Measurements from ENCODE around the gene FOXC2. TPM values are rescaled to one million over a fixed set of nuclear protein-coding genes. Genes with fewer than 3 reads are reported as not detected.
A peak's percentile ranks its signal among the peaks of the same experiment; 100 is the strongest.

Gene FOXC2
- 0.64 TPM in 1 of 2 replicates, not detected in the other for total RNA-seq

DNA sequence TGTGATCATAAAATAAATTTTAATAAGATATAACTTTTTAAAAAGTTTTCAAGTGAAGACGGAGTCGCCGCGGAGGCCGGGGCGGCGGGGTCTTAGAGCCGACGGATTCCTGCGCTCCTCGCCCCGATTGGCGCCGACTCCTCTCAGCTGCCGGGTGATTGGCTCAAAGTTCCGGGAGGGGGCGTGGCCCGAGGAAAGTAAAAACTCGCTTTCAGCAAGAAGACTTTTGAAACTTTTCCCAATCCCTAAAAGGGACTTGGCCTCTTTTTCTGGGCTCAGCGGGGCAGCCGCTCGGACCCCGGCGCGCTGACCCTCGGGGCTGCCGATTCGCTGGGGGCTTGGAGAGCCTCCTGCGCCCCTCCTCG lies at the start of gene FOXC2:
TSS of gene FOXC2 (plus strand) at position 229 of the 365 bp plus-strand sequence. CDS start 507 bp downstream, outside the sequence.
- TF ChIP-seq, protein P1, sequence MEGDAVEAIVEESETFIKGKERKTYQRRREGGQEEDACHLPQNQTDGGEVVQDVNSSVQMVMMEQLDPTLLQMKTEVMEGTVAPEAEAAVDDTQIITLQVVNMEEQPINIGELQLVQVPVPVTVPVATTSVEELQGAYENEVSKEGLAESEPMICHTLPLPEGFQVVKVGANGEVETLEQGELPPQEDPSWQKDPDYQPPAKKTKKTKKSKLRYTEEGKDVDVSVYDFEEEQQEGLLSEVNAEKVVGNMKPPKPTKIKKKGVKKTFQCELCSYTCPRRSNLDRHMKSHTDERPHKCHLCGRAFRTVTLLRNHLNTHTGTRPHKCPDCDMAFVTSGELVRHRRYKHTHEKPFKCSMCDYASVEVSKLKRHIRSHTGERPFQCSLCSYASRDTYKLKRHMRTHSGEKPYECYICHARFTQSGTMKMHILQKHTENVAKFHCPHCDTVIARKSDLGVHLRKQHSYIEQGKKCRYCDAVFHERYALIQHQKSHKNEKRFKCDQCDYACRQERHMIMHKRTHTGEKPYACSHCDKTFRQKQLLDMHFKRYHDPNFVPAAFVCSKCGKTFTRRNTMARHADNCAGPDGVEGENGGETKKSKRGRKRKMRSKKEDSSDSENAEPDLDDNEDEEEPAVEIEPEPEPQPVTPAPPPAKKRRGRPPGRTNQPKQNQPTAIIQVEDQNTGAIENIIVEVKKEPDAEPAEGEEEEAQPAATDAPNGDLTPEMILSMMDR (IDR thresholded peaks at IDR 0.05; ENCODE audit: insufficient read depth, low read depth, low read length) = no peak
- peak within 1 kb of the TSS; percentile 71 for H3K4me3 ChIP-seq (ENCODE audit: low read depth, low read length)

DNA sequence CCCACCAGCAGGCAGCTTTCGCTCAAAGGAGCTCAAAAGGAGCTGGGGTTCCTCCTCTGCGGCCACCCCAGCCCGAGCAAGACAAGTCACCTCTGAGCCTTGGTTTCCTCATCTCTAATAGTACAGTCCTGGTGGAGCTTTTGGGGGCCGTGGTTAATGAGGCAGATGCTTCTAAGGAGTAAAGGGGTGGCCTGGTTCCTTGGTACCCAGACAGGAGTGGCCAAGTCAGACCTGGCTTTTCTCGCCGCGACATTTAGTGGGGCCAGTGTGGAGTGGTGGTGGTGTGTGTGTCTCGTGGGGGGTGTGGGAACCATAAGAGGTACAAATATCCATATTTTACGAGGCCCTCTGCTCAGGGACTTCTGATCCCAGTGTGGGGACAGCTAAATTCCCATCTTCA lies 49.6 kb upstream of the FOXC2 start:
- TF ChIP-seq, protein P1 (IDR thresholded peaks at IDR 0.05; ENCODE audit: insufficient read depth, low read depth, low read length) = no peak
- H3K4me3 ChIP-seq (ENCODE audit: low read depth, low read length) = peak overlapping the region; percentile 96
- peak; percentile 48 for DNase-seq (ENCODE audit: low read depth)

More for the DNA sequence above, at the start of gene FOXC2:
- DNase-seq (ENCODE audit: low read depth) = peak; percentile 93

DNA sequence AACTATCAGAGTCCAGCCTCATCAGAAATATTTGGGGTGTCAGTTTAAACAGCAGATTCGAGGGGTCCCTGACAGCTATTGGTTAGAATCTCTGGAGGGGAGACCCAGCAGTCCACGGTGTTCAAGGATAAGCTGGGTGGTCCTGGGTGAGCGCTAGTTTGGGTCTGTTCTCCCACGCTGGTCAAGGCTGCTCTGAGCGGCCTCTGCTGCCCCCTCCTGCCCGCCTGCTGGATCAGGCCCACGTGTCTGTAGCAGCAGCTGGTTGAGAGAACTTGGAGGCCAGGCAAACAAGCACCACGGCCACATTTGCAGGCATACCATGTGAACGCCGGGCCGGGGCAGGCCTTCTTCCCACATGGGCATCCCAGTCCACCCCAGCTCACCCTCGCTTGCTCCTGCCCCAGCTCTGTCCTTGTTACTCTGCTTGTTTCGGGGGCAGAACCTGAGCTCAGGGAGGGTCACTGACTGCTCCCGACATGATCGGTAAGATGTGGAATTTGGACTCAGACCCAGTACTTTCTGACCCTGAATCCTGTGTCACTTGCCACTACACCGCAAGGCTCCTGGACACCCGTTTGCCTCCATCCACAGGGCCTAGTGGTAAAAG lies 48.9 kb upstream of the FOXC2 start:
- TF ChIP-seq, protein P1 (IDR thresholded peaks at IDR 0.05; ENCODE audit: insufficient read depth, low read depth, low read length) = peak; percentile 86
- no peak overlapping the region for H3K4me3 ChIP-seq (ENCODE audit: low read depth, low read length)
- peak; percentile 87 for DNase-seq (ENCODE audit: low read depth)

DNA sequence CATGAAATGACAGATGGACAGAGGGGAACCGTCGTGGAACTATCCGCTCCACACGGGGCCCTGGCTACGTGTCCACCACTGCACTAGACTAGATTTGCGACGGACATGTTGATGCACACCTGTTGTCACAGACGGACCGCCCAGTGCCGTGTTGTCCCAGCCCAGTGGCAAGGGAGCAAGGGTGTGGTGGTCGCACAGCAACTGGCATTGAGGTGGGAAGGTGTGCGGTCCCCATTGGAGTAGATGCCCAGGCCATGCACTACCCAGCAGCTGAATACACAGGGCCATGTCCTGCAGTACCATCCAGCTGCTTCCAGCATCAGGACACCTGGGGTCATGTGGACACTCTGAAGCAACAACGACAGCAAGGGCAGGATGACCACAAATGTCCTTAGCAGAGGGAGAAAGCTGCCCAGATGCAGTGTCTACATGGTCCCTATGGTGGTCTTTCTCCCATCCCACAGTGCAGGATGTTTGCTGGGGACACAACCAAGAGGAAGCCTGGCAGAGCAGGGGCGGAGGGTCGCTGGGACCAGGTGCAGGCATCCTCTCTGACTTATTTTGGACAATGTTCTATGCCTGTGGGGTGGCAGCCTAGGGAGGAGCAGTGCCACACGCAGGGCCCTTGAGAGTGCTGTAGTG lies 47.5 kb upstream of the FOXC2 start:
- no peak for DNase-seq (ENCODE audit: low read depth)
- TF ChIP-seq, protein P1 (IDR thresholded peaks at IDR 0.05; ENCODE audit: insufficient read depth, low read depth, low read length) = no peak
- no peak overlapping the region for H3K4me3 ChIP-seq (ENCODE audit: low read depth, low read length)

DNA sequence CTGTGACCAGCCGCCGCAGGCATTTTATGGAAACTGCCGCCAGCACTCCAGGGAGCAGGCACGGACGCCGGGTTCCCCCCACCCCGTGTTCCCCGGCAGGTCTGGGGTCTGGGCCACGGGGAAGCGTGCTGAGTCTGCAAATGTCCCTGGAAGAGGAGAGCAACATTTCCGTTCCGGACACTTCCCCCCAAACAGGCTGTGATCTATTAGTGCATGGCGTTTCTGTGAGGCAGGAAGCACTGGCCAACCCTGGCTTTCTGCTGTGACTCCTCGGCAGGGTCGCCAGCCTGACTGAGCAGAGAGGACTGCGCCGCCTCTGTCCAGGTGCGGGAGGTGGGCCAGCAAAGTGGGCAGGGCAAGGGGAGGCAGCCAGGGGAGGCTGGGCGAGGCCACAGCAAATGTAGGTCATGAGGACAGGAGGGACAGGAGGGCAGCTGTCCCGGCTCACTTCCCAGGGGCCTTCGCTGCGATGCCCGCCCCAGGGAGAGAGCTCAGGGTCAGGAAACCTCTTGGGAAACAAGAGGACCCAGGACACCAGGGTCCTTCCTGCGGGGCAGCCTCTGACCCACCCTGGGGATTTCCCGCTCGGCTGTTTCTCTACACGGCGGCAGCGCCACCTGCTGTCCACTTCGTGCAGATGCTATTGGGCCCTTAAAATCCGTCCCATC lies 46.8 kb upstream of the FOXC2 start:
- H3K4me3 ChIP-seq (ENCODE audit: low read depth, low read length) = peak overlapping the region; percentile 41
- TF ChIP-seq, protein P1 (IDR thresholded peaks at IDR 0.05; ENCODE audit: insufficient read depth, low read depth, low read length) = peak; percentile 93
- peak; percentile 77 for DNase-seq (ENCODE audit: low read depth)

DNA sequence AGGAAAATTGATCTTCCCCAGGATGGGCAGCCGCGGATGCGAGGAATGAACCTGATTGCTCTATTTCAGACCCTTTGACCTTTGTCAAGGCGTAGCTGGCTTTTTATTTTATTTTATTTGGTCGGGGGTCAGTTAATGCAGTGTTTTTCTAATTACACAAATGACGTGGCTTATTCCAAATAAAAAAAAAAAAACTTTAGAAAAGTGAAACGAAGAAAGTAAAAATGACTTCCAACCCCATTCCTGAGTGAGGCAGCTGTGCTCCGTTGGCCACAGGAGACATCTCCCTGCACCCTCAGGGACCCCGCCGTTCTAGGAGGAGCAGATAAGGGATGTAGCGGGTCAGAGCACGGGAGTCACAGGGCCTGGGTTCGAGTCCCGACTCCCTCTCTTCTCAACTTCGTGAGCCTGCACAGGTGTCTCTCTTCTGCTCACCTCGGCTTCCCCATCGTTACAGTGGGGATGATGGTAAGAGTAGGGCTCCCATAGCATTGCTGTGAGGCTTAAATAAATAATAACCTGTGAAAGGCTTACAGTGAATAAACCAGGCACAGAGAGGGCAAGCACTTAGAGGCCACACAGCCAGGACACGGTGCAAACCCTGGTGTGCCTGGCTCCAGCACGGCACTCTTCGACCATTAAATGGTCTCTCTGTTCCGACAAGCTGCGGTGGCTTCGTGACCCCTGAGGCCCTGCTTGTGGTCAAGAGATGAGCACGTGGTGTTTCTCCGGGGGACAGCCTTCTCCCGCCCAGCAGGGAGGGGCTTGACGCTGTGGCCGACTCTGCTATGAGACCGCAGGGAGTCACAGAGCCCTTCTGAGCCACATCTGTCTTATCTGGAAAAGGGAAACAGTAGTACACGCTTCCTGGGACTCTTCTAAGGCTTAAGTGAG lies 46.1 kb upstream of the FOXC2 start:
- DNase-seq (ENCODE audit: low read depth) = peak; percentile 42
- TF ChIP-seq, protein P1 (IDR thresholded peaks at IDR 0.05; ENCODE audit: insufficient read depth, low read depth, low read length) = no peak
- H3K4me3 ChIP-seq (ENCODE audit: low read depth, low read length) = peak overlapping the region; percentile 41
